HG03139 (cell line): ENCODE results near the gene ACTL6B.

Experiments
- ATAC-seq: cut with Tn5 transposase; IDR thresholded peaks from one replicate; pipeline ENCODE4 v1.9.1; 2021; ENCODE audit not compliant: unreplicated experiment

Gene ACTL6B

DNA sequence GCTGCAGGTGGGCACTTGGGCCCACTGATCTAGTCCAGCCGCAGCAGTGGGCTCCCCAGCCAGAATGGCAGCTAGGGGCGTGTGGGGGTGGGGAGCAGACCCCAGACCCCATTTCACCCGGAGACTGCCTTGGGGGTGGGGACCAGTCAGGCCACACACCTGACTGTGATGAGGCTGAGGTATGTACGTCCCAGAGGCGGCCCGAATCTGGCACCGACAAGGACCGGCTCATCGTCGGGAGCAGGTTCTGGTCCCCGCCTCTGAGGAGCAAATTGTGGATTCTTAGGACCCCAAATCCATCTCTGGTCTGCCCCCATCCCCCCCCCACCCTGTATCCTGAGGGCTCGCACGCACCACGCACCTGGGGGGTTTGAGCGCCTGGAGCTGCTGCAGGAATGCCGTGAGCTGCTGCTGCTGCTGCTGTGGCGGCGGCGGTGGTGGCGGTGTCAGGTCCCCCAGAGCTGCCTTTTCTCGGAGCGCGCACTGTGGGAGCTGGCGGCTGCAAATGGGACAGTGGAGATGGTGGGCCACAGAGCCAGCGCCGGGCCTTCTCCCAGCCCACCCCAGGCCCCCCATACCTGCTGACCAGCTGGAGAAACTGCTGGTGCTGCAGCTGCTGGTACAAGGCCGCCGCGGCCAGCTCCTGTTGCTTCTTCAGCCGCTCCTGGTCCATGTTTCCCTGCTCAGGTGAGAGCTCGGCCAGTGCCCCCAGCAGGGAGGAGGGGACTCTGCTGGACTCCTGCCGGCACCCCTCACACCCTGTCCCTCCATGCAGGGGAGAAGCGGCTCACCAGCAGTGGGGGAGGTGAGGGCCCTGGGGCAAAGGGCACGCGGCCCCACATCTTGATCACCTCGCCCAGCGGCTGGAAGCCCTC is 27.6 kb upstream of the ACTL6B start:
- no peak for ATAC-seq

- ATAC-seq = no peak
Observed at GRCh38 chr7:100682991-100683658, 26.9 kb upstream of the ACTL6B start.

DNA sequence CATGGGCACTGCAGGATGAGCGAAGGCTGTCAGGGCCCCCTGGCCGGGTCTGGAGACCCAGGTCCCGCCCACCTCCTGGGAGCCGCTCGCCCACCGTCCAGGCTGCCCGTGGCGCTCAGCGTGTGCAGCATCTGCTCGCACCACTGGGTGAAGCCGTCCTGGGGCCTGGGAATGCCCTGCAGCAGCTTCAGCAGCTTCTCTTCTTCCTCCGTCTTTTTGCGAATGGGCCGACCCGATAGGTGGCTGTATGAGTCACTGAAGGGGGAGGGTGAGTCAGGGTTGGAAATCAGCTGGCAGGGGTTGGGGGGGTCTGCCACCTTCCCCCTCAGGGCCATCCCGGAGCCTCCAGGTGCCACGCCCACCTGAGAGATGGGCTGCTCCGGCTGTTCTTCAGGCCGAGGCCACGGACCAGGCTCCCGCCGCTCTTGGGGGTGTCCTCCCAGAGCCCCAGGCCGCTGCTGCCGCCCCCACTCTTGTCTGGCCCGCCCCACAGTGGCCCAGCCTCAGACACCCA is 26.0 kb upstream of the ACTL6B start:
- no peak for ATAC-seq

DNA sequence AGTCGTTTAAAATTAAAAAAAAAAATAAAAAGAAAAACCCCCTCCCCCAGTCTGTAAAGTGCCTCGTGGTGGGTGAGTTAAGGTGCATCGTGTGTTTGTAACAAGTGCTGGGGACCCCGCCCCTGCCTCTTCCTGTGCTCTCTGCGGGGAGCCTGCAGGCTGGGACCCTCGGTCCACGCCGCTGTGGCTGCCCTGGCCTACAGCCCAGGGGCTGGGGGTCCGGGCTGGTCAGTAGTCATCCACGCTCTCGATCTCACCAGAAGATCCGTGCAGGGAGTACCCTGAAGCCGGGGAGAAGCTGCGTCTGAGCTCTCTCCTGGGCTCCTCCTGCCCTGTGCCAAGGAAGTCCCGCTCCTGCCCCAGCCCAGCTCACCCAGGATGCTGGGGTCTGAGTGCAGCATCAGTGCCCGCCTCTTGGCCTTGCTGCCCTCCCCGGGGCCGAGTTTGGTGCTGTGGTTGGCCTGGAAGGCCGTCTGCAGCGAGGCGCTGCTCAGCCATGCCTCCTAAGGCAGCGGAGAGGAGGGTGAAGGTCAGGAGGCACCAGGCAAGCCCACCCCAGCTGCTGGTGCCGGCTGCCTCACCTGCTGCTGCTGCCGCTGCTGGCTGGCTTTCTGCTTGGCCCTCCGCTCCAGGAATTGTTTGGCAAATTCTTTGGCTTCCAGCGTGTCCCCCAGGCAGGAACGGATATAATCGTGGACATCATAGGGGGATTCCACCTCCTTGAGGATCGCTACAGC is 25.4 kb upstream of the ACTL6B start:
- ATAC-seq = no peak

DNA sequence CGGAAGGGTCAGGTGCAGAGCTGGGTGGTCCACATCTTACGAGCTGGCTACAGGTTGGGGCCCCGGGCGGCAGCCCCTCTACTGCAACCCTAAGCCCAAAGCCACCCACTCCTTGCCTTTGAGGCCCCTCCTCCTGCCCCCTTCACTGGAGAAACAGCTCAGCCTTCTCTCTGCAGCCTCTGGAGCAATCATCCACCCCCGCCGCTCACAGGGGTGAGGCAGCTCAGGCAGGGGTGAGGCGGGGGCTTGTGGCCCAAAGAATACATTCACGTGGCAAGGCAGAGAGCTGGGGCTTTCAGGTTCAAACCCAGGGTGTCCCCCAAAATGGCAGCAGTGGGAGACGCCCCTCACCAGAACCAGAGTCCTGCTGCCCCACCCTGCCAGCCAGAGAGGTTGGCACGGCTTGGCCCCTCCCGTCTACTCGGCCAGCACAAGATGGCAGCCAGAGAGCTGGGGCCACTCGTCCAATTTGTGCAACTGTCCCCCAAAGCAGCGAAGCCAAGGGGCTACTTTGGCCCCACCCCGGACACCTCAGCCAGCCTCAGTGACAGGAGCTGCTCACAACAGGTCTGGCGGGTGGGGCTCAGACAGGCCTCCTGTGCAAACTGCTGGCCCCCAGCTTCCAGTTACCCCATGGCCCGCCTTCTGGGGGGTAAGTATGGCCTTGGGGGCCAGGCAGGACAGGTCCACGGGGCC is 24.5 kb upstream of the ACTL6B start:
- no peak for ATAC-seq

DNA sequence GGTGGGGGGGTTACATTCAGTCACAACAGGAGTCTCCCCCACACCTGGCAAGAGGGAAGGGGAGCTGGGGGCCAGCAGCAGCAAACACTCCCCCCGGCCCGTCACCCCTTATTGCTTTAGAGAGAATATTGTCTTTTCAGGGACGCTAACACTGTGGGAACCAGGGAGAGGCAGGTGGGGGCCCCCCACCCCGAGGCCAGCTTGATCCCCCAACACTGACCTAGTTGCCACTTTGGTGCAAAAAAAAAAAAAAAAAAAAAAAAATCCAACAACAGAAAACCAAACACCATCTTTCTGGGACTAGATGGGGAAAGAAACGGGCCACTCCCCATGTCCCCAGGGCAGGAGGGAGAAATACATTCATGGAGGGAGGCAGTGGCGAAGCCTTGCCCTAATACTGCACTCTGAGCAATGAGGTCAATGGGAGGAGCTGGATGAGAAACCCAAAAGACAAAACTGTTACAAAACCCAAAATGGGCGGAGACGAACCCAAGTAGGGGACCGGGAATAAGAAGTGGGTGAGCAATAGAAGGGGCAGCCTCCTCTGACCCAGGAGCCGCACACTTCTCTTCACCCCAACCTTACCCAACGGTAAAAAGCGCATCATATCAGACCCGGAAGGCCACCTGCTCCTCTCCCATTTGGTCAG is 23.8 kb upstream of the ACTL6B start:
- ATAC-seq = no peak

DNA sequence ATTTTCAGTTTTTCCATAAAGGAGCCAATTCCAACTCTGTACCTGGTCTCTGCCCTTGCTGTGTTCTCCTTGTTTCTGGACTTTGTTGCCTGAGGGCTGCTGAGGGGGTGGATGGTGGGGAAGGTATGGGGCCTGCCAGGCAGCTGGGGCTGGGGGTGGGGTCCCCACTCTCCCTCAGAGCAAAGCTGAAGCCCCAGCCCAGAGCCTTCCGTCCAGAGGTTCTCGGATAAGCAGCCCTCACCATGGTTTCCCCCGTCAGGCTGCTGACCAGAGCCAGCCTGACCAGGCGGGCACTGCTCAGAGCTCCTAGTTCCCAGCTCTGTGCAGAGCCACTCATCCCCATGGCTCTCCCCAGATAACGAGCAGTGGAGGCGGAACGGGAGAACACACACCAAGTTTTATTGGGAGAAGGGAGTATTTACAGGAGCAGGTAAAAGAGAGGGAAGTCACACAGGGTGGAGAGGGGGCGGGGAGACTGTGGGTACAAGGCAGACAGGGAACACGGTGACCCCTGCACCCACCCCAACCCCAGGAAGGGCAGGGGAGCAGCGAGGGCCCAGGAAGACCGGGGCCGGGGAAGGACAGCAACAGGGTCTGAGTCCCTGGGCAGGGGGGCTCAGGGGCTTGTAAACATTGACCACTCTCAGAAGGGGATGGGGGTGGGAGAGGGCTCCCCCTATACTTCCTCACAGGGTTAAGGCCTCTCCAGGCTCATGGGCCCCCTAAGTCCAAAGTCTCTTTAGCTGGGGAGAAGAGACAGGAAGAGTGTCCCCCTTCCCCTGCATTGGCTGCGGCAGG is 23.1 kb upstream of the ACTL6B start:
- no peak for ATAC-seq

GRCh38 chr7:100678291-100678984 is 22.2 kb upstream of the ACTL6B start:
- no peak for ATAC-seq

DNA sequence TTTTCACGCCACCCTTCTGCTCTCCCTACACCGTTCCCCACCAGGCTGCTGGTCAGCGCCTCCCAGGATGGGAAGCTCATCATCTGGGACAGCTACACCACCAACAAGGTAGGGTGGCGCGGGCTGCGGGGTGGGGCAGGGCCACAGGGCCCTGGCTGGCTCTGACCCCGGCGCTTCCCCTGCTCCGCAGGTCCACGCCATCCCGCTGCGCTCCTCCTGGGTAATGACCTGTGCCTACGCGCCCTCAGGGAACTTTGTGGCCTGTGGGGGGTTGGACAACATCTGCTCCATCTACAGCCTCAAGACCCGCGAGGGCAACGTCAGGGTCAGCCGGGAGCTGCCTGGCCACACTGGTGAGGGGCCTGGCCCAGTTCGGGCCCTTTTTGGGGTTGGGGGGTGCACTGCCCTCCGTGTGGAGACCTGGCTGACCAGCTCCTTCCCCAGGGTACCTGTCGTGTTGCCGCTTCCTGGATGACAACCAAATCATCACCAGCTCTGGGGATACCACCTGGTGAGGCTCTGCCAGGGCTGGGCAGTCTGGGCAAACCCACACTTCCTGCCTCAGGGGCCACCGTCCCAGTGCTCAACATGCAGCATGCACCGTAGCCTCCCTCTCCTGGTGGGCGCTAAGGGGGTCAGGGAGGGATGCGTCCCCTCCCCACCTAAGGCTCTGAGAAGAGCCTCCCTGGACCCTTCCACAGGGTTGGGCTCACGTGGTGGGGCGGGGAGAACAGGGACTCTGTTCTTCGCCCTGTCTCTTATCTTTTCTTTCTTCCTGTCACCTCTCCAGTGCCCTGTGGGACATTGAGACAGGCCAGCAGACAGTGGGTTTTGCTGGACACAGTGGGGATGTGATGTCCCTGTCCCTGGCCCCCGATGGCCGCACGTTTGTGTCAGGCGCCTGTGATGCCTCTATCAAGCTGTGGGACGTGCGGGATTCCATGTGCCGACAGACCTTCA is 21.3 kb upstream of the ACTL6B start:
- ATAC-seq = no peak

- ATAC-seq = no peak
Observed at GRCh38 chr7:100676501-100677306, 20.5 kb upstream of the ACTL6B start.

GRCh38 chr7:100675581-100676350 is 19.5 kb upstream of the ACTL6B start:
- peak; percentile 31 for ATAC-seq

DNA sequence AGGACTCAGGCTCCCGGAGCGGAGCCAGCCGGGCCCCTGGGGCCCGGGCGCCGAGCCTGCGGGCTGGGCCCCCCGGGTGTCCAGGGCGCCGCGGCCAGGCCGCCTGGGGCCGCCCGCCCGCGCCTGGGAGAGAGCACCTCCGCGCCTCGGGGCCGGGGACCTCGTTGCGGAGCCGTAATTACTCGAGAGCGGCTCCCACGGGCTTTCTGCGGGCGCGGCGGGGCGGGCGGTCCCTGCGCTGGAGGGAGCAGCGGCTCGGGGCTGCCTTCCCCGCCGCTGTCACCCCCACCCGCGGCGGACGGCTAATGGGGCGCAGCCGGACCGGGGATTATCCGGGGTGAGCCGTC is 18.8 kb upstream of the ACTL6B start:
- ATAC-seq = no peak

DNA sequence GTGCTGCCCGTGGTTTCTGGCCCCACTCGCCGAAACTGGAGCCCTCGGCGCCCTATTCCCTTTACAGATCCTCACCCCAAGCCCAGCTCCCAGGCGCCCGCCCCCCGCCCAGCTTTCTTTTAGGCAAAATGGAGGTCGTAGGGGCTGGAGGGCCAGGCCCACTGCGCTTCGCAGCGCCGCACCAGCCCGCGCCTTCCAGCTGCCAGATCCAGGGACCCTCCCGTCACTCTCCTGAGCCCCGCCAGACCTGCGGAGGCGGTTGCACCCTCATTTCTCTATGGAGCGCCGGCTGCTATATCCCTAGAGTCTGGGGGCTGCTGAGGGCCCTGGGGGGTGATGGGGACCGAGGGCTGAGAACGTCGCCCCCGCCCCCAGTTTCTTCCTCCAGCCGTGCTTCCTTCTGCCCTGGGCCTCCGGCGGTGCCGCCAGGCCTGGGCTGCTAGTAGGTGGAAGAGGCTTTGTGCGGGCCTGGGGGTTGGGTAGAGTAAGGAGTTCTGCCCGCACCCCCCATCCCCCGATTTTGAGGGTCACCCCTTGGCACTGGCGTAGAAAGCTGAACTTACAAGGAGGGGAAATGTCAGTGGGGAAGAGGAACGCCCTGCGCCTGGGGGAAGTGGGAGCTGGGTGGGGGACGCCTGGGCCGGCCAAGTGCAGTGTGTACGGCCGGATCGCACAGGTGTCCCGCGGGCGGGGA is 18.3 kb upstream of the ACTL6B start:
- no peak for ATAC-seq

DNA sequence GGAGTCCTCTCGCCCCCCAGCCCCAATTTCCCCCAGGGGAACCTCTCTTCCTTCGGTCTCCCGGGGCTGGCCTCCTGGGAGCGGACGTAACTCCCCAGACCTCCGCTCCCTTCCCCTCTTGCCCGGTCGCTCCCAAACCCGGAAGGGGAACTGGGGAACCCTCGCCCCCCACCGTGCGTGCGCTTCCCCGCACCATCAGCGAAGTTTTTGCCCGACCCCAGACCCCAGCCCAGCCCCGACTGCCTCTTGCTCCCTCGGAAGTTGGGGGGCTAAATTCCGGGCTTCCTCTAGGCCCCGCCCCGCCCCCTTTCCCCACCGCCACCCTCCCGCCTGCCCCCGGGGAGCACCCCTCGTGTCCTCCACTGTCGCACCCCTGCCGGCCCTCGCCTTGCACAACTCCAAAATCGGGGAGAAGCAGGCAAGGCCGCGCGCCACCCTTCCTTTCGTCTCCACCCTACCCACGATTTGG is 17.7 kb upstream of the ACTL6B start:
- ATAC-seq = no peak

- peak; percentile 61 for ATAC-seq
Observed at GRCh38 chr7:100673302-100673941, 17.2 kb upstream of the ACTL6B start, which contains the start of gene GNB2. TSS of gene GNB2 (plus strand) at chr7:100673740. CDS start at chr7:100676266, 2,526 bp downstream.
